Neural progenitor cell (in vitro differentiated cells): ENCODE results near the gene SH3GL3. TPM values are rescaled to one million over a fixed set of nuclear protein-coding genes. Genes with fewer than 3 reads are reported as not detected.
A peak's percentile ranks its signal among the peaks of the same experiment; 100 is the strongest.

ENCODE experiments used
- DNase-seq: peaks from one replicate; pipeline ENCODE4 v3.0.0-alpha.2; 2016; ENCODE audit warnings: low spot score
- H2AFZ ChIP-seq: fragments of 200-600 bp; sonication (generic); replicated peaks from 2 replicates; pipeline ENCODE4 v1.6.1; 2016; ENCODE audit warnings: antibody characterized with exemption
- H3F3A ChIP-seq: fragments of 200-600 bp; sonication (generic); 2 replicates; pipeline ENCODE4 v1.6.1; 2016; ENCODE audit warnings: antibody characterized with exemption, low read depth
- H3K27ac ChIP-seq: fragments of 200-600 bp; sonication (generic); 2 replicates; pipeline ENCODE4 v1.5.1; 2016; ENCODE audit warnings: mild to moderate bottlenecking
- H3K27me3 ChIP-seq: fragments of 200-600 bp; sonication (generic); 2 replicates; pipeline ENCODE4 v1.6.1; 2016; ENCODE audit warnings: mild to moderate bottlenecking, moderate library complexity
- H3K36me3 ChIP-seq: fragments of 200-600 bp; sonication (generic); 2 replicates; pipeline ENCODE4 v1.5.1; 2016
- H3K4me1 ChIP-seq: fragments of 200-600 bp; sonication (generic); 2 replicates; pipeline ENCODE4 v1.6.1; 2016; ENCODE audit warnings: mixed run types
- H3K4me2 ChIP-seq: fragments of 200-600 bp; sonication (generic); 2 replicates; pipeline ENCODE4 v1.6.1; 2016
- H3K4me3 ChIP-seq: fragments of 200-600 bp; sonication (generic); 2 replicates; pipeline ENCODE4 v1.5.1; 2016
- H3K79me2 ChIP-seq: fragments of 200-600 bp; sonication (generic); 2 replicates; pipeline ENCODE4 v1.6.1; 2016; ENCODE audit warnings: low read depth
- H3K9ac ChIP-seq: fragments of 200-600 bp; sonication (generic); 2 replicates; pipeline ENCODE4 v1.6.1; 2016
- H3K9me3 ChIP-seq: fragments of 200-600 bp; sonication (generic); 2 replicates; pipeline ENCODE4 v1.5.1; 2016; ENCODE audit warnings: low read depth
- H4K20me1 ChIP-seq: fragments of 200-600 bp; sonication (generic); 2 replicates; pipeline ENCODE4 v1.6.1; 2016; ENCODE audit warnings: low read depth
- H3K27ac Mint-ChIP-seq: 3 replicates; pipeline ENCODE4 v1.8.0; 2021; ENCODE audit warnings: mixed read lengths
- H3K27me3 Mint-ChIP-seq: 2 replicates; pipeline ENCODE4 v1.8.0; 2022; ENCODE audit warnings: low read depth, mild to moderate bottlenecking, inconsistent platforms, moderate library complexity, mixed read lengths; ENCODE audit not compliant: insufficient read depth
- H3K36me3 Mint-ChIP-seq: 3 replicates; pipeline ENCODE4 v1.8.0; 2021; ENCODE audit warnings: mixed read lengths
- H3K4me1 Mint-ChIP-seq: 3 replicates; pipeline ENCODE4 v1.8.0; 2021; ENCODE audit warnings: mixed read lengths
- H3K4me3 Mint-ChIP-seq: 3 replicates; pipeline ENCODE4 v1.8.0; 2021; ENCODE audit warnings: mild to moderate bottlenecking, moderate library complexity, mixed read lengths
- H3K9me3 Mint-ChIP-seq: 3 replicates; pipeline ENCODE4 v1.8.0; 2020; ENCODE audit warnings: mixed read lengths
- EZH2 ChIP-seq: fragments of 200-600 bp; sonication (generic); IDR thresholded peaks from 2 replicates; pipeline ENCODE4 v1.6.1; 2017; ENCODE audit warnings: antibody characterized with exemption, mild to moderate bottlenecking, moderate library complexity
- EZH2phosphoT487 ChIP-seq: fragments of 200-600 bp; sonication (generic); IDR thresholded peaks from 2 replicates; pipeline ENCODE4 v1.6.1; 2017; ENCODE audit warnings: antibody characterized with exemption
- total RNA-seq: library from RNA; depleted of rRNA; stranded (reverse); fragments of >200 nt; gene quantifications from 2 replicates; pipeline ENCODE4 v1.2.3, GENCODE V29; 2015; ENCODE audit warnings: low replicate concordance
- TF ChIP-seq, protein P1 (sequence below): fragments of 200-600 bp; sonication (generic); IDR thresholded peaks from 2 replicates; pipeline ENCODE4 v1.5.1; 2017; ENCODE audit warnings: antibody characterized with exemption, mild to moderate bottlenecking

SH3GL3 gene
- total RNA-seq, 1 donor from 2014 or later: 8.2 TPM

DNA sequence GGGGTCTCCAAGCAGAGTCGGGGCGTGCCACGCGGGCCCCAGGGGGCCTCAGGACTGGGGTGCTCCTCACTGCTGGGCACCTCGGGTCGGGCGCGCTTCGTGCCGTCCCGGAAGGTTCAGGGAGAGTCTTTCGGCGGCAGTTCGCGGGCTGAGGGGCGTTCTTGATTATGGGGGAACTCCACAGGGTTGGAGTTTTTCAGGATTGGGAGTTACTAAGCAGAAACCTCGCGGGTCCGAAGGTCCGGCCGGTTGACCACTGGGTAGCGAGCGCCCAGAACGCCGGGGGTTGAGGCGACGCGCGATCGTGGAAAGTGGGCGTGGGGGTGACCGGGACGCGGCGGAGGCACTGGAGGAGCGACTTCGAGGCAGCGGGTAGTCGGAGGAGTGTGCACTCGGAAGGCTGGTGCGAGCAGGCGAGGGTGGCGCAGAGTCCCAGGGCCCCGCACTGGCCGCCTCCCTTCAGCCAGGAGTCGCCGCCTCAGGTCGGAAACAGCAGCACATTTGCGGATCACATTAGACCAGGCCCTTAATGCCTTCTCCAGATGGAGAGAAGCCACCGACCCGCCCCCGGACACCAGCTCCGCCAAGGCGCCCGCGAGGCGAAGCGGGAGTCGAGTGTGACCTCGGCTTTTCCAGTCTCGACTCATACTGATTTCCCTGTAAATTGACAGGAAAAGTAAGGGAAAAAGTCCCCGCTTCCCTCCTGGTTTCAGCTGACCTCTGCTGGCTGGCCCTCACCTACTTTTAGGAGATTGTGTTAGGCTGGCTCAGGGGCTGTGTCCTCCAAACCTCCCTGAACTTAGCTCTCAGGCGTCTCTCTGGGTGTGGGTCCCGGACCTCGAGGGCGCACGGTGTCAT is 207.5 kb downstream of the SH3GL3 start:
- peak overlapping the region; percentile 88 for H2AFZ ChIP-seq
- no peak overlapping the region for H3K27ac ChIP-seq
- Mint-ChIP-seq H3K4me1 (no peaks in the 10 kb centered on the region), H3K27ac (no peak overlapping the region), H3K9me3 (peaks cover 2% of the 10 kb centered on the region), H3K27me3 (peaks cover 34% of the 10 kb centered on the region), H3K4me3 (peak overlapping the region; percentile 79), H3K36me3 (no peaks in the 10 kb centered on the region)
- H3K27me3 ChIP-seq: peaks cover 58% of the 10 kb centered on the region
- no peaks in the 10 kb centered on the region for H3K36me3 ChIP-seq
- no peaks in the 10 kb centered on the region for H3K4me1 ChIP-seq
- H3K79me2 ChIP-seq: no peaks in the 10 kb centered on the region
- no peaks in the 10 kb centered on the region for H3K9me3 ChIP-seq
- H3K4me2 ChIP-seq: peak overlapping the region; percentile 75
- TF ChIP-seq, protein P1, sequence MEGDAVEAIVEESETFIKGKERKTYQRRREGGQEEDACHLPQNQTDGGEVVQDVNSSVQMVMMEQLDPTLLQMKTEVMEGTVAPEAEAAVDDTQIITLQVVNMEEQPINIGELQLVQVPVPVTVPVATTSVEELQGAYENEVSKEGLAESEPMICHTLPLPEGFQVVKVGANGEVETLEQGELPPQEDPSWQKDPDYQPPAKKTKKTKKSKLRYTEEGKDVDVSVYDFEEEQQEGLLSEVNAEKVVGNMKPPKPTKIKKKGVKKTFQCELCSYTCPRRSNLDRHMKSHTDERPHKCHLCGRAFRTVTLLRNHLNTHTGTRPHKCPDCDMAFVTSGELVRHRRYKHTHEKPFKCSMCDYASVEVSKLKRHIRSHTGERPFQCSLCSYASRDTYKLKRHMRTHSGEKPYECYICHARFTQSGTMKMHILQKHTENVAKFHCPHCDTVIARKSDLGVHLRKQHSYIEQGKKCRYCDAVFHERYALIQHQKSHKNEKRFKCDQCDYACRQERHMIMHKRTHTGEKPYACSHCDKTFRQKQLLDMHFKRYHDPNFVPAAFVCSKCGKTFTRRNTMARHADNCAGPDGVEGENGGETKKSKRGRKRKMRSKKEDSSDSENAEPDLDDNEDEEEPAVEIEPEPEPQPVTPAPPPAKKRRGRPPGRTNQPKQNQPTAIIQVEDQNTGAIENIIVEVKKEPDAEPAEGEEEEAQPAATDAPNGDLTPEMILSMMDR: peak; percentile 15
- TF ChIP-seq EZH2phosphoT487: peak; percentile 58
- peak; percentile 78 for TF ChIP-seq EZH2
- peak overlapping the region; percentile 54 for H3K4me3 ChIP-seq
- H3F3A ChIP-seq: peaks cover 11% of the 10 kb centered on the region
- peak; percentile 74 for DNase-seq
- no peak overlapping the region for H3K9ac ChIP-seq
- H4K20me1 ChIP-seq: no peaks in the 10 kb centered on the region

DNA sequence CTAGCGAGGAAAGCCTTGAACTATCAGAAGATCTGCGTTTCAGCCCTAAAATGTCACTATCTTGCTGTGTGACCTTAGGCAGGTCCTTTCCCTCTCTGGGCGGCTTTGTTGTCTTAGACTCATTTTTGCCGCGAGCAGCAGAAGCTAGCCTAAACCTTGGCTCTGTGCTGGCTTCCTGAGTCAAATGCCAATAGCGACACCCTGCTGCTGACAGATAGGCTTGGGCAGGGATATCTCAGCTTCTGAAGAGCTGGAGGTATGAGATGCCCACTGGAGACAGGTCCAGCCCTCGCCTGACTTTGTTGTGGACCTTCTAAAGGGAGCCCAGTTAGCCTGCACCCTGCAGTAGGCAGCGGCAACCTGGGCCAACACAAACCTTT is 208.1 kb downstream of the SH3GL3 start:
- Mint-ChIP-seq H3K4me1 (no peaks in the 10 kb centered on the region), H3K27ac (no peak overlapping the region), H3K9me3 (no peaks in the 10 kb centered on the region), H3K36me3 (no peaks in the 10 kb centered on the region), H3K27me3 (peaks cover 36% of the 10 kb centered on the region), H3K4me3 (peak overlapping the region; percentile 79)
- no peak for DNase-seq
- TF ChIP-seq EZH2phosphoT487: no peak
- TF ChIP-seq, protein P1: no peak
- no peak for TF ChIP-seq EZH2
- Histone ChIP-seq H3K4me1 (no peaks in the 10 kb centered on the region), H3K36me3 (no peaks in the 10 kb centered on the region), H3K79me2 (no peaks in the 10 kb centered on the region), H3K27ac (no peak overlapping the region), H3K9ac (no peak overlapping the region), H3K9me3 (no peaks in the 10 kb centered on the region), H4K20me1 (no peaks in the 10 kb centered on the region), H3K27me3 (peaks cover 58% of the 10 kb centered on the region), H3K4me2 (peak overlapping the region; percentile 75), H3F3A (peaks cover 11% of the 10 kb centered on the region), H3K4me3 (no peak overlapping the region), H2AFZ (no peak overlapping the region)

DNA sequence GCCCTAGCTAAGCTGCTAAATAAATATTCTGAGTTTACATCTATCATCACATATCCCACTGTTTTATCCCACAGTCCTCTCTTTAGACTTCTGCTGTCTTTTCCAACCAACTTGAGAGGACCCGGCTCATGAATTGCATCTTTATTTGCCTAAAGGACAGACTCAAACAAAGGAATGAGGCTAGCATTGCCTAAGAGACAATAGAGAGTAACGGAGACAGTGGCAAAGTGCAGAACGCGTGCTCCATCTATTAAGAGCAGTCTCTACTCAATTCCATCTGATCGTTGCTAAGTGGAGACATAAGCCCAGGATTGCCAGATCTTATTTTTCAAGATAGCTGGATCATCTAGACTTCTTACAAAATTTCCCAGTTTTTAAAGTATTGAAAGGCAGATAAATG is 209.1 kb downstream of the SH3GL3 start:
- H3K4me1 Mint-ChIP-seq: no peaks in the 10 kb centered on the region
- H3K4me1 ChIP-seq: no peaks in the 10 kb centered on the region
- no peak overlapping the region for H3K27ac Mint-ChIP-seq
- no peaks in the 10 kb centered on the region for H3K9me3 ChIP-seq
- H3K4me2 ChIP-seq: no peak overlapping the region
- no peak overlapping the region for H3K4me3 Mint-ChIP-seq
- no peaks in the 10 kb centered on the region for H3K9me3 Mint-ChIP-seq
- H3F3A ChIP-seq: peaks cover 11% of the 10 kb centered on the region
- no peaks in the 10 kb centered on the region for H3K36me3 ChIP-seq
- H3K4me3 ChIP-seq: no peak overlapping the region
- no peak overlapping the region for H3K27ac ChIP-seq
- H3K79me2 ChIP-seq: no peaks in the 10 kb centered on the region
- H4K20me1 ChIP-seq: no peaks in the 10 kb centered on the region
- TF ChIP-seq, protein P1: no peak
- no peak for TF ChIP-seq EZH2
- TF ChIP-seq EZH2phosphoT487: no peak
- H2AFZ ChIP-seq: no peak overlapping the region
- H3K27me3 Mint-ChIP-seq: peaks cover 36% of the 10 kb centered on the region
- H3K36me3 Mint-ChIP-seq: no peaks in the 10 kb centered on the region
- no peak for DNase-seq
- peaks cover 58% of the 10 kb centered on the region for H3K27me3 ChIP-seq
- no peak overlapping the region for H3K9ac ChIP-seq
